ENCODE measurements around the gene NFIL3. TPM values are rescaled to one million over a fixed set of nuclear protein-coding genes. Genes with fewer than 3 reads are reported as not detected.
A peak's percentile ranks its signal among the peaks of the same experiment; 100 is the strongest.

NFIL3 gene
- total and polyA plus RNA-seq, 2 of the 4 experiments (the other 2 are of a cell fraction), result 27.6 to 27.7 TPM

DNA sequence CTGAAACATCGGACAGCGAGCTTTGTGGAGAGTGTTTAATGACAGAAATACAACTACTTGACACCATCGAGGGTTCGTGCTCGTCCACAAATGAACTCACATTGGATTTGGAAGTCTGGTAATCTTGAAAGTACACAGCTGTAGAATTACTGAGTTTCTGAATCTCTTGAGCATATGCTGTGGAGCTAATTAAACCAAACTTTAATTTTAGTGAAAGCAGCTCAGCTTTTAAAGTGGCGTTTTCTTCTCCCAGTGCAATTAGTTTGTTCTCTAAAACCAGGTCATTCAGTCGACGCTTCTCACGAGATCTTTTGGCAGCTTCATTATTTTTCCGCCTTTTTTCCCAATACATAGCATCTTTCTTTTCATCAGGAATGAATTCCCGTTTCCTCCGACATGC is 13.5 kb downstream of the NFIL3 start:
- no peak overlapping the region for H2BK5ac ChIP-seq (ENCODE audit: low read depth, low read length, poor library complexity, severe bottlenecking)
- H2AK9ac ChIP-seq (replicated peaks; ENCODE audit: low read depth, low read length, poor library complexity), result no peak overlapping the region
- no peak overlapping the region for H3K56ac ChIP-seq (ENCODE audit: extremely low read depth, insufficient read depth, low read length)
- no peaks in the 10 kb centered on the region for H3K9me3 ChIP-seq (ENCODE audit: control insufficient read depth, insufficient read depth, low read length)
- no peak for ATAC-seq (ENCODE audit: low read depth)
- no peaks in the 10 kb centered on the region for H3K27me3 ChIP-seq (ENCODE audit: control insufficient read depth, insufficient read depth, low read length)
- H3K9ac ChIP-seq (ENCODE audit: low read depth, low read length), result no peak overlapping the region
- peaks cover 34 to 66% of the 10 kb centered on the region in 2 experiments for H3K79me1 ChIP-seq (ENCODE audit: low read depth in 1 of 2, low read length in 2 of 2)
- WGBS, 2 experiments (ENCODE audit: extremely low coverage in 2 of 2, insufficient read length in 1 of 2), result 94% methylated on average over 7 of the region's 12 CpGs; no CpG with 5 or more reads in 1 of the 2 experiments
- peak overlapping the region; percentile 12; the same call in 1 of the 2 replicates for H3K27ac ChIP-seq (ENCODE audit: insufficient read depth, low read length)
- DNase-seq, result no peak
- intact Hi-C loops (cut with micrococcal nuclease), result loop anchor here (10.0 kb wide), 1 partner anchor 1245 kb away; no protein-coding TSS in a partner anchor
- POLR2A ChIA-PET (ENCODE audit: unreplicated experiment), result no interaction called here
- no peak overlapping the region; the same call in 1 of the 2 replicates for H3K18ac ChIP-seq (ENCODE audit: low read depth, low read length)
- peaks cover 15% of the 10 kb centered on the region for H3K9me1 ChIP-seq (ENCODE audit: insufficient read depth, low read length)
- no peak overlapping the region for H3K4ac ChIP-seq (ENCODE audit: low read depth, low read length)
- H3K36me3 ChIP-seq (ENCODE audit: control insufficient read depth, insufficient read depth, low read length), result peaks cover 34% of the 10 kb centered on the region
- H2AFZ ChIP-seq (replicated peaks; ENCODE audit: low read length, poor library complexity), result no peak overlapping the region
- peaks cover 9% of the 10 kb centered on the region for H3K4me1 ChIP-seq (ENCODE audit: control insufficient read depth, insufficient read depth, low read length)
- no peak overlapping the region for H2BK20ac ChIP-seq (ENCODE audit: low read depth, low read length)
- no peak overlapping the region for H3K4me3 ChIP-seq (ENCODE audit: insufficient read depth, low read depth, low read length)
- dilution Hi-C loops (cut with HindIII; ENCODE audit: low sequenced_read_pairs, unreplicated experiment), result no loop called here
- in situ Hi-C loops (cut with MboI; ENCODE audit: low sequenced_read_pairs), result no loop called here
- no peak overlapping the region; the same call in 1 of the 2 replicates for H2AK5ac ChIP-seq (ENCODE audit: low read depth, low read length)
- CTCF ChIA-PET, result interaction anchor here (1.0 kb wide), 1 partner anchor 12 kb away, joined by 3 read pairs; no protein-coding TSS in a partner anchor
- H4K91ac ChIP-seq (ENCODE audit: insufficient read depth, low read depth, low read length), result no peak overlapping the region
- no peak overlapping the region for H3K23ac ChIP-seq (ENCODE audit: low read depth, low read length)
- H4K20me1 ChIP-seq (ENCODE audit: insufficient read depth, low read length), result peaks cover 41% of the 10 kb centered on the region
- 0 out of 2 replicates have a peak overlapping the region, but pooled peaks have one; percentile 11 for H3K14ac ChIP-seq (replicated peaks; ENCODE audit: low read depth, low read length)
- TF ChIP-seq RAD21 (IDR thresholded peaks at IDR 0.05; ENCODE audit: low read length) (no peak), CEBPB (IDR thresholded peaks at IDR 0.05; ENCODE audit: low read depth, low read length) (no peak), NFE2L2 (IDR thresholded peaks at IDR 0.05; ENCODE audit: low read depth, low read length) (no peak), POLR2A (IDR thresholded peaks at IDR 0.05; ENCODE audit: low read depth, low read length) (no peak), SMC3 (IDR thresholded peaks at IDR 0.05; ENCODE audit: low read depth, low read length) (no peak)
- TF ChIP-seq, protein P1, sequence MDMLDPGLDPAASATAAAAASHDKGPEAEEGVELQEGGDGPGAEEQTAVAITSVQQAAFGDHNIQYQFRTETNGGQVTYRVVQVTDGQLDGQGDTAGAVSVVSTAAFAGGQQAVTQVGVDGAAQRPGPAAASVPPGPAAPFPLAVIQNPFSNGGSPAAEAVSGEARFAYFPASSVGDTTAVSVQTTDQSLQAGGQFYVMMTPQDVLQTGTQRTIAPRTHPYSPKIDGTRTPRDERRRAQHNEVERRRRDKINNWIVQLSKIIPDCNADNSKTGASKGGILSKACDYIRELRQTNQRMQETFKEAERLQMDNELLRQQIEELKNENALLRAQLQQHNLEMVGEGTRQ (IDR thresholded peaks at IDR 0.05; ENCODE audit: low read depth, low read length), result no peak
- TF ChIP-seq, protein P2, sequence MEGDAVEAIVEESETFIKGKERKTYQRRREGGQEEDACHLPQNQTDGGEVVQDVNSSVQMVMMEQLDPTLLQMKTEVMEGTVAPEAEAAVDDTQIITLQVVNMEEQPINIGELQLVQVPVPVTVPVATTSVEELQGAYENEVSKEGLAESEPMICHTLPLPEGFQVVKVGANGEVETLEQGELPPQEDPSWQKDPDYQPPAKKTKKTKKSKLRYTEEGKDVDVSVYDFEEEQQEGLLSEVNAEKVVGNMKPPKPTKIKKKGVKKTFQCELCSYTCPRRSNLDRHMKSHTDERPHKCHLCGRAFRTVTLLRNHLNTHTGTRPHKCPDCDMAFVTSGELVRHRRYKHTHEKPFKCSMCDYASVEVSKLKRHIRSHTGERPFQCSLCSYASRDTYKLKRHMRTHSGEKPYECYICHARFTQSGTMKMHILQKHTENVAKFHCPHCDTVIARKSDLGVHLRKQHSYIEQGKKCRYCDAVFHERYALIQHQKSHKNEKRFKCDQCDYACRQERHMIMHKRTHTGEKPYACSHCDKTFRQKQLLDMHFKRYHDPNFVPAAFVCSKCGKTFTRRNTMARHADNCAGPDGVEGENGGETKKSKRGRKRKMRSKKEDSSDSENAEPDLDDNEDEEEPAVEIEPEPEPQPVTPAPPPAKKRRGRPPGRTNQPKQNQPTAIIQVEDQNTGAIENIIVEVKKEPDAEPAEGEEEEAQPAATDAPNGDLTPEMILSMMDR (conservative IDR thresholded peaks at IDR 0.05; ENCODE audit: low read depth, low read length), result no peak
- no peak overlapping the region for H3K4me2 ChIP-seq (ENCODE audit: low read depth, low read length)
- no peak overlapping the region for H2BK120ac ChIP-seq (ENCODE audit: low read depth, low read length)
- no peak overlapping the region for H4K8ac ChIP-seq (ENCODE audit: low read depth in 2 of 2, low read length in 2 of 2)
- no peak overlapping the region for H4K5ac ChIP-seq (ENCODE audit: low read depth, low read length)
- H2BK15ac ChIP-seq (ENCODE audit: low read depth, low read length), result no peak overlapping the region
- TSS peak; percentile 65 for BruUV-seq (replicated peaks)
